ENCODE results near the gene ANKS3.

ANKS3 gene

DNA sequence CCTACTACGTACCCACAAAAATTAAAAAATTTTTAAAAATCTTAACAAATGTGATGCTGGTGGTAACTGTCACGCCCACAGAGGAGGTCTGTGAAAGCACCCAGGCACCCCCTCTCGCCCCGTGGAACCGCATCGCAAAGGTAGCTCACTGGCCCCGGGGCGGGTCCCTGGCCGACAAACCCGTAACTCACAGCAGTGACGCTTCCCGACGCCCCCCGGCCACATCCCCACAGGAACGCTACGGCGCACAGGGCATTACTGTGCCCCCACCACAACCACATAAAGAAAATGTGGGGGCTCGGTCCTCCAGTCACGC is 366 bp downstream of the ANKS3 start:
- peak overlapping the region in 20 of 21 experiments; percentile 34 to 87 (median 79) for H3K27ac ChIP-seq
- H3K4me3 ChIP-seq, result peak overlapping the region; percentile 66 to 99 (median 88)

DNA sequence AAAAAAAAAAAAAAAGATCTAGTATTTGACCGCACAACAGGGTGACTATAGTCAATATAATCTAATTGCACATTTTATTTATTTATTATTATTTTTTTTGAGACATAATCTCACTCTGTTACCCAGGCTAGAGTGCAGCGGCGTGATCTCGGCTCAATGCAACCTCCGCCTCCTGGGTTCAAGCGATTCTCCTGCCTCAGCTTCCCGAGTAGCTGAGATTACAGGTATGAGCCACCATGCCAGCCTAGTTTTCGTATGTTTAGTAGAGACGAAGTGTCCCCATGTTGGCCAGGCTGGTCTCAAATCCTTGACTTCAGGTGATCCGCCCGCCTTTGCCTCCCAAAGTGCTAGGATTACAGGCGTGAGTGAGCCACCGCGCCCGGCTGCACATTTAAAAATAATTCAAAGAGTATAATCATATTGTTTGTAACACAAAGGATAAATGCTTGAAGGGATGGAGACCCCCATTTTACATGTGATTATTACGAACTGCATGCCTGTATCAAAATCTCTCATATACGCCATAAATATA is 794 bp downstream of the ANKS3 start:
- peak overlapping the region in 13 of 21 experiments; percentile 56 to 87 (median 80) for H3K27ac ChIP-seq

DNA sequence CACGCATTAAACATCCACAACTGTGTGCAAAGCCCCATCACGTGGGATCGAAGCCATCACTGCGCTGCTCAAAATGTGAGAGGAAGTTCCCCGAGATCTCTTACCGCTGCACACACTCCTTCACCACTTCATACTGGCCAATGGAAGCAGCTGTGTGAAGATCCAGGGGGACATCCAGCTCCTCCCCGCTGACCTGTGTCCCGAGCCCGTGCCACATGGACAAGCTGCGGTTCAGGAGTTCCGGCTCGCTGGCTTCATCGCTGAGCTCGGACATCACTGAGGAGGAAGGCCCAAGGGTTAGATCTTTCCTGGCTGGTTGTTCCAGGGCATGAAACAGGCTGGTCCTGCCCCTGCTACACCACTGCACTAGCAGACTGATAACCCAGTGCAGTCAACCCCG is 4.2 kb downstream of the ANKS3 start:
- Histone ChIP-seq H3K27ac (no peak overlapping the region), H3K4me3 (no peak overlapping the region)

More for the DNA sequence above, 794 bp downstream of the ANKS3 start:
- H3K4me3 ChIP-seq, result peak overlapping the region; percentile 66 to 99 (median 88)

DNA sequence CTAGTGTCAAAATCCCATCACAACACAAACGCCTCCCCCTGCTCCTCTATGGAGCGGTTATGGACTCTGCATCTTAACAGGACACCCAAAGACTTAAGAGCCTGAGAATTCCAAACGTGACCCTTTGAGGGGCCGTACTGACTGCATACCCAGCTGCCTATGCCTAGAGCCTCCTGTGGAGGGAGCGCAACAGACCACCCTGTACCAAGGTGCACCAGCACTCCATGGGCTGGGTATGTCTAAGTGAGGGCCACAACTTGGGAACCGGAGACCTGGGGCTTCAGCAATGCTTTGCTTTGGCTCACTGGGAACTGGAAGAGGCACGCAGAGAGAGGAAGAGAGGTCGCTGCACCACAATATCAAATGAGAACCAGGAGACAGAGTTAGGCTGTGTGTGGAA is 5.4 kb downstream of the ANKS3 start:
- H3K4me3 ChIP-seq, result no peak overlapping the region
- no peak overlapping the region for H3K27ac ChIP-seq

DNA sequence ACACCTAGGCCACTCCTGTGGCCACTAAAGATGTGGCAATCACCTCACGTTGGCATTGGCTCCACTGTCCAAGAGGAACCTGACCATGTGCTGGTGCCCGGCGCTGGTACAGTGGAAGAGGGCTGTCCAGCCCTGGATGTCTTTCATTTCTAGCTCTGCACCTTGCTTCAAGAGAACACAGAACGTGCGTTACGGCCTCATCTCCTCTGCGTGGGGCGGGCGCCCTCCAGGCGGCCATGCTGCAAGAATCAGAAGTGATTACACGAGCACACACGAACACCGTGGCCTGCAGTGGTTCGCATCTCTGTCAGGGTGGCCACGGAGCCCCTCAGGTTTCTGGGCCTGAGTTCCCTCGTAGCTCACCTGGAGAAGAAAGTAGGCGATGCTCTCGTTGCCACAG is 7.5 kb downstream of the ANKS3 start:
- no peak overlapping the region for H3K4me3 ChIP-seq
- no peak overlapping the region for H3K27ac ChIP-seq

DNA sequence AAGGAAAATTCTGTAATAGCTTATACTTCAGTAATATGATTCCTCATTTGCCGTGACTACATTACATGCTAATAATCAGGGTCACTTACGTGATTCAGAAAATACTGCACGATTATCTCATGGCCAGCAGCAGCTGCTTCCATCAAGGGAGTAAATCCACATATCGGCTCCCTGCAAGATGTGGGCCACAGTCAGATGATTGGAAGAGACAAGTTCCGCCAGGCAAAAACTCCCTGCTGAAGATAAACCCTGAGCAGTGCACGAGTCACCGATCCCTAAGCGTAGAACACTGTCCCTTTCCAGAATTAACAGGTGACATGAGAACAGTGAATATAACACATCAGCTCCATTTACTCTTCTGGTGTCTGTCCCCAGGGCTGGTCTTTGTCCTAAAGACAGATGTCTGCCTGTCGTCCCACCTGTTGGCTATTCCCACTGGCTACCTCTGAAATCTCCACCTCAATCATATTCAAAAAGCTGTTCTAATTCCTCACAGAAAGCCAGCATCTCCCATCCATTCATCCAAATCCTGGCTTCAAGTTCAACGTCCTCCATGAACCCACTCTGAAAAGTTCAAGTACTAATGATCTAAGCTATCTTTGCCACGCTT is 9.3 kb downstream of the ANKS3 start:
- Histone ChIP-seq H3K27ac (no peak overlapping the region), H3K4me3 (no peak overlapping the region)

DNA sequence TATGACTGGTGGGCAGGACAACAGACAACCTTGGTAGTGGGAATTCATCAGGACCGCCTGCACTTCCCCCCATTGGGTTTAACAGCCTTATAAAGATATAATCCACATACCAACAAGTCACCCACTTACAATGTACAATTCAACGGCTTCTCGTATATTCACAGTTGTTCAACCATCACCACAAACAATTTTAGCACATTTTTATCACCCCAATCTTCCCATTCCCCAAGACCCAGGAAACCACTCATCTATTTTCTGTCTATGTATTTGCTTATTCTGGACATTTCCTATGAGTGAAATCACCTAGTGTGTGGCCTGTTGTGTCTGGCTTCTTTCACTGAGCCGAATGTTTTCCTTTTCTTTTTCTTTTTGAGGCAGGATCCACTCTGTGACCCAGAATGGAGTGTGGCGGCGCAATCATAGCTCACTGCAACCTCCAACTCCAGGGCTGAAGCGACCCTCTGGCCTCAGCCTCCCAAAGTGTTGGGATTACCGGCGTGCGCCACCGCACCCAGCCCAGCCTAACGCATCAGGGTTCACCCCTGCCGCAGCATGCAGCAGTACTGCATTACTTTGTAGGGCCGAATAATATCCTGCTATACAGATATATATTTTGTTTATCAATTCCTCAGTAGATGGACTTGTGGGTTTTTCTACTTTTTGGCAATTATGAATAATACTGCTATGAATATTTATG is 10.9 kb downstream of the ANKS3 start:
- no peak overlapping the region for H3K4me3 ChIP-seq

DNA sequence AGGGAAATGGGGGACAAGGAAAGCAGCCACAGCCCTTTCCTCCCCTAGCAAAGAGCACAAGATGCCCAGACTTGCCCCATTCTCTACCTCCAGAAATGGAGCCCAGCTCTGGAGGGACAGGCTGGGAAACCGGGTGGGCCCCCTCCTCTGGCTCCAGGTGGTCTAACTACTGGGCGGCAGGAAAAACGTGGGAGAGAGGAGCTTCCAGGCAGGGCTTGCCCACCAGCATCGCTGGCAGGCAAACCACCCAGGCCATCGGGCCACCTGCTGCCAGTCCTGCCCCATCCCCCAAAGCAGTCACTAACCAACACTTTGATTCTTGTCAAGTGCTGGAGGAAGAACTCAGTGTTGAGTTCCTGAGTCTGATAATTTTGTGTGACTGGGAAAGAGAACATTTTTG is 15.6 kb downstream of the ANKS3 start:
- H3K27ac ChIP-seq, result peak overlapping the region in 1 of 21 experiments; percentile 9
- H3K4me3 ChIP-seq, result no peak overlapping the region

More for the DNA sequence above, 10.9 kb downstream of the ANKS3 start:
- H3K27ac ChIP-seq, result no peak overlapping the region

DNA sequence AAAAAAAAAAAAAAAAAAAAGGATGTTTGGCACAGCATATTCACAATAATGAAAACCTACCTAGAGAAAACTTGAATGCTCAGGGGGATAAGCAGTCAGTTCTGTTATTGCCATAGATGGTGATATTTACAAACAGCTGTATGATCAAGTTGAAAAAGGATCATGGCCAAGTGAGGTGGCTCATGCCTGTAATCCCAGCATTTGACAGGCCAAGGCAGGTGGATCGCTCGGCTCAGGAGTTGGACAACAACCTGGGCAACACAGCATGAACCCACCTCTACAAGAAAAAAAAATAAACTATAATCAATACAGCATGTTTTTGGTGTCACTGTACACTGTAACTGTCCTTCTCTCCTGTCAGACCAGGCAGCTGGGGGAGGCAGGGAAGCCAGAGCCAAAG is 19.1 kb downstream of the ANKS3 start:
- Histone ChIP-seq H3K4me3 (no peak overlapping the region), H3K27ac (no peak overlapping the region)

DNA sequence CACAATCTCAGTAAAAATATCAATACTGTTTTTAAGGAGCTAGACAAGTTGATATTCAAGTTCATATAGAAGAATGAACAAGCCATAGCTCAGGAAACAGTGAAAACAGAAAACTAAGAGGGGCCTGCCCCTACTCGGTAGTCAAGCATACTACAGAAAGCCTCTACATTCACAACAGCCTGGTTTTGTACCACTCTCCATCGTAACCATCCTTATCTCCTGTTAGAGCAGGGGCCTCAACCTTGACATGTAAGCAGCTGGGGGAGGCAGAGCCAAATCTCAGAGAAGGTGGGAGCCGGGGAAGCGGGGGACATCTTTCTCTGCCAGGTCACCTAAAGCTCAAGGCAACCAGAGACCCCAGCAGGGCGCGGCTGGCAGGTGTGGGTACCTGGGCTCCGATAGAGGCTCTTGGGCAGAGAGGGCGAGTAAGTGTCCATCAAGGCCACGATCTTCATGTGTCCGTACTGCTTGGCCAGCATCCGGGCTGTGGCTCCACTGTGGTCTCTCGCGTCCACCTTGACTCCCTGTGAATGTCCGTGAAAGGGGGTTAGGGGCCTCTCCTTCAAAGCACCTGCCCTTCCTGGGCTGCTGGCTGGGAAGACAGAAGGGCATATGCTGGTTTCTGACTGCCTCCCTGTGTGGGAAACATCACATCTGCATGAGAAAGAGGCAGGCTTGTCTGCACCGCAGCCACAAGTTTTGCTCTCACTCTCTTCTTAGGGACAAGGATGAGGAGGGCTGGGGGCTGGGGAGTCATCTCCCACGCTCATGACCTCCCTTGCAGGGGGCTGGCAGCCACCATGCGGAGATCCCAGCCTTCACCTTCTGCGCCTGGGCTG is 20.2 kb downstream of the ANKS3 start:
- H3K4me3 ChIP-seq, result no peak overlapping the region
- no peak overlapping the region for H3K27ac ChIP-seq

DNA sequence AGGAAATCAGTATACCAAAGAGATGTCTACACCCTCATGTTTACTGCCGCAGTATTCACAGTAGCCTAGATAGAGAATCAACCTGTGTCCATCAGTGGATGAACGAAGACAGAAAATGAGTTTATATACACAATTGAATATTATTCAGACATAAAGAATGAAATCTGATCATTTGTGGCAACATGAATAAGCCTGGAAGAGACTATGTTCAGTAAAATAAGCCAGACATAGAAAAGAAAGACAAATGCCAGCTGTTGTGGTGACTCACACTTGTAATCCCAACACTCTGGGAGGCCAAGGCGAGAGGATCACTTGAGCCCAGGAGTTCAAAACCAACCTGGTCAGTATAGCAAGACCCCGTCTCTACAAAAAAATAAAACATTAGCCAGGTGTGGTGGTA is 24.6 kb downstream of the ANKS3 start:
- no peak overlapping the region for H3K27ac ChIP-seq
- no peak overlapping the region for H3K4me3 ChIP-seq

DNA sequence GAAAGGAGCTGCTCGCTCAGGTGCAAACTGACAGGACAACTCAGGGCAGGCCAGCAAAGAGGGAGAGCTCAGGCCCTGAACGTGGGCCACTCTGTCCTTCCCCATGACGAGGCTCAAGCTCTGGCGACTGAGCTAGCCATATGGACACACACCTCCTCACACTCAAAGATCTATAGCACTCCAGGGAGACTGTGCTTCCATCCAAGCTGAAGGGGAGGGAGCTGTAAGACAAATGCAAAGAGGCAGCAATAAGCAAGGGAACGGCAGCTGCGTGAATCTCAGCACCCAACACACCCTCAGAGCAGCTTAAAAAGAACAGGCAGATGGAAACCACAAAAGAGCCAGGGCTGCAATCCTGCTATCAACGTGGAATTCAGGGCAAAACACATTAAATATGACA is 27.2 kb downstream of the ANKS3 start:
- Histone ChIP-seq H3K4me3 (no peak overlapping the region), H3K27ac (no peak overlapping the region)

DNA sequence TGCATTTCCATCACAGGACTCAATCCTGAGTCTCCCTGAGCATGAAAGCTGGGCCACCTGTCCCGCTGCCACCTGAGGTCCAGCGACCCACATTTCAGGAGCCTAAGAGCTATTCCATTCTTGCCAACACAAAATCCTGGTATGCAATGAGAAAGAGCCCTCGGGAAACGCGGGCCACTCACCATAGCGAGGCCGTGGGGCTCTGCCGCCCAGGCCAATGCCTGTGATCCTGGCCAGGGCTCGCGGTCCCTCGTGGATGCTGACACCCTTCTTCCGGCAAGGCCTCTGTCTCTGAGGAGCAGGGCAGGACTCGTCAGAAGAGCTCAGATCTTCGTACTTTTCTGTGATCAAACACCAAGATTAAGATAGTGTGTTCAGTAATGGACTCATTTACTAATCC is 29.2 kb downstream of the ANKS3 start:
- Histone ChIP-seq H3K27ac (no peak overlapping the region), H3K4me3 (no peak overlapping the region)

DNA sequence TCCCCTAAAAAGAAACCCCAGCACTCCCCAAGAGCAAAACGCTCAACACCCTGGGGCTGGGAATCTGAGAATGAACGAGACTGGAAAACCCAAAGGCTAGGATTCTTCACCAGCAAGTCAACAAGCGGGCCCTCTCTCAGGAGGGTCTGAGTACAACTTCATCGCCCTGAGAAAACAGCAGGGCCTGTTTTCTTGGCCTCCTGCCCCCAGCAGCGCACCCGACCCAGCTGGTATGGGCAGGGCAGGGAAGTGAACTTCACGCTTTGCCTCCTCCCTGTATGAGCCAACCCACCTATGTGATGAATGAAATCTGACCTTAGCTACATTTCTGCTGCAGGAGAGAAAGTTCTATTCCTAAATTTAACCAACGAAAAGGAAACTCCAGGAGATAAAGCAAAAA is 29.6 kb downstream of the ANKS3 start:
- Histone ChIP-seq H3K27ac (no peak overlapping the region), H3K4me3 (no peak overlapping the region)

DNA sequence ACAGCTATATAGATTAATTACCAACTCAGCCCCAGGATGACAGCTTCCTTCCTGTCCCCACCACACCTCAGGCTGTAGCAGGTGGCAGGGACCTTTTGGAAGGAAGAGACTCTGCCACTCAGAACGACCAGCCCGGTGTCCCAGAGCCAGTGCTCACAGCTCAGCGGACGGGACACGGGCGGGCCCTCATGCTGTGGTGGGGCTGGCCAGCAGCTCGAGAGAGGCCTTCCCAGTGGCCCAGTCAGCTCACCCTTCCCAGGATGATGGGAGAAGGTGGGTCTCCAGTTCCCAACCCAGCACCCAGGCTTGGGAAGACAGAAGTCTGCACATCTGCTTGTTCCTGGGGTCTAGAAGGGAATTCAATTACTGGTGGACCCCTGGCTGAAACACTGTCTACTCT is 30.2 kb downstream of the ANKS3 start:
- no peak overlapping the region for H3K4me3 ChIP-seq
- H3K27ac ChIP-seq, result no peak overlapping the region

DNA sequence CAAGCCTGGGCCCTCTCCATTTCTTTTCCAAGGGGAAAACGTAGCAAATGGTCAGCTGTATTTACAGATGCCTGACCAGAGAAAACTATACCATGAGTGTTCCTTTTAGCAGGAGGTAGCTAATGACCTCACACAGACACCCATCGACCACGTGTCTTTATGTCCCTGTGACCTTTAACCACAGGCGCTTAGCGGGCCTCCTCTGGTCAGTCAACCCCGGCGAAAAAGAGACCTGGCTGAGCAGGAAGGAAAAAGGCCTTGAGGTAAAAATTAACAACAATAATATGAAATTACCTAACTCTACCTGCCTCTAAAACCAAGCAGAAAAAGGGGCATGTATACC is 31.6 kb downstream of the ANKS3 start:
- no peak overlapping the region for H3K4me3 ChIP-seq
- H3K27ac ChIP-seq, result no peak overlapping the region

DNA sequence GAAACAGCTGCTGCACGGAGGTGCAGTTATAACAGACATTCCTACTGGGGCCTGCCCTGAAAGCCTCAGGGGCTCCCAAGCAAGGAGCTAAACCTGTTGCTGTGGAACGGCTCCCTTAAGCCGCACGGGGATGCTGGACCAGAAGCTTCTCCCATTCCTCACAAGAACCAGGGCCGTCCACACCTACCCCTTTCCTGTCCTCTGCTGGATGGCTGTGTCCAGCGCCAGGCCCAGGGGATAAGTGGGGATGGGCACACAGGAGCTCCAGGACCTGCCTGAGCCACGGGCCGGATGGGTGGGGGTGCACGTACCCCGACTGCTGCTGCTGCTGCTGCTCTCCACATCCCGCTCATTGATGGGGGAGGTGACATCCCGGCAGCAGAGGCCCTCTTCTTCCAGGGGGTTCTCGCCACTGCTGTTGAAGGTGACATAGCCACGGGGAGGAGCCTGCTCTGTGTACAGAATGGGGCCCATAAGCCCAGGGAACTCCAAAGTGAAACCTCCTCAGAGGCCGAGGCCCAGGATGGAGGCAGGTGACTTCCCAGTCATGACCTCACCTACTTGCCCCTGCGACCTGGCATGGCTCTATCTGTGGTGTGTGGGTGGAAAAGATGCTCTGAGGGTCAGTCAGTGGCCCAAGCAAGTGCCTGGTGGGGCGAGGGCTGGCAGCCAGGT is 32.1 kb downstream of the ANKS3 start:
- no peak overlapping the region for H3K4me3 ChIP-seq

DNA sequence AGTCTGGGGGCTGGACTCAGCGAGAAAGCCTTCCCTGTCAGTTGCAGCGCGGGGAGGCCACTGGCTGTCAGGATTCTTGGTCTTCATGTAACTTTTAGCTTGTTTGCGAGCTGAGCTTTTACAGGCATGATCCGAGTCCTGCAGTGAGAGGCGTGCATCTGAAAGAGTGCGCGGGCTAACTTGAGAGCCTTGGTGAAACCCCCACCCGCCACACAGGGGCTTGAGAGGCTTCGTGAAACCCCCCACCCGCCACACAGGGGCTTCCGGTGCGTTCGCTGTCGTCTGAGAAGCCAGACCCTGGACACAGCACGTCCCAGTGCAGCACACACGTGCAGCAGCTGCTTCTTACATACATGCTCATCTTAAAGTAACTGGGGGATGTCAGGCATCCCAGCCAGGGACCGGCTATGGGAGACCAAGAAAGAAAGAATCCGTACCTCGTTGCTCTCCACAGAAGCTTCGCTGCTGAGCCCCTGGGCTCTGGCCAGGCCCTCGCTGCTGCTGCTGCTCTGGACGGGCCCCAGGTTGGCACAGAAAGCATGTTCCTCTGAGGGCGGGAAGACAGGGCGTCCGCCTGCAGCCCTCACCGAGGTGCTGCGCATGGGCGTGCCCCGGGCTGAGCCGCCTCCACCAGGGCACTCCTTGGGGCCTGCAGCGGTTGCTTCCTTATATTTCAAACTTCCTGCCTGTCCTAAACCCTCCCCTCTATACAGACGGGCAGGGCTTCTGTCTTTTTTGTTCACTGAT is 32.9 kb downstream of the ANKS3 start:
- no peak overlapping the region for H3K4me3 ChIP-seq
- H3K27ac ChIP-seq, result no peak overlapping the region

More for the DNA sequence above, 32.1 kb downstream of the ANKS3 start:
- peak overlapping the region in 1 of 21 experiments; percentile 5 for H3K27ac ChIP-seq

DNA sequence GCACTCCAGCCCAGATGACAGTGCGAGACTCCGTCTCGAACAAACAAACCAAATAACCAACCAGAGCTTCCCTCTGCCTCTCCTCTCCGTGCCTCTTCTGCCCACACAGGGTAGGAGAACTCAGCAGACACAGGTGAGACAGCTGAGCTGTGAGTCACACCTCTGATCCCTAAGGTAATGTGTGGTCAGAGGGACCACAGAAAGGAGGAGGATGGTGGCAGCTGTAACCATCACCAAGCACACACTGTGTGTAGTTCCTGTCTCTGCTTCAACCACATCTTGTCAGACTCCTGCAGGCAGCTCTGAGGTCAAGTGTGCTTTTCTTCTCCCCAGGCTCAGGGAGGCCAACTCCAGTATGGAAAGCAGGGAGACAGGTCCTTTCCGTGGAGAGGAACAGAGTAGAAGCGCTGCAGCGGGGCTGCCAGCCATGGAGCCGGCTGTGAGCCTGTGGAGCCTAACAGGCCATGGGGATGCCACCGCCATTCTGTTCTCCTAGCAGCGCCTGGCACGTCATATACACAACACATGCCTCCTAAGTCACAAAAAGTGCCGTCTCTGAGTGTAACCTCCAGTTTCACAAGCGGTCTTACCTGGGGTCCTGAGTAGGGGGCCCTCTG is 33.6 kb downstream of the ANKS3 start:
- Histone ChIP-seq H3K27ac (no peak overlapping the region), H3K4me3 (no peak overlapping the region)
